ENCODE data around the gene LY86.

LY86 gene

DNA sequence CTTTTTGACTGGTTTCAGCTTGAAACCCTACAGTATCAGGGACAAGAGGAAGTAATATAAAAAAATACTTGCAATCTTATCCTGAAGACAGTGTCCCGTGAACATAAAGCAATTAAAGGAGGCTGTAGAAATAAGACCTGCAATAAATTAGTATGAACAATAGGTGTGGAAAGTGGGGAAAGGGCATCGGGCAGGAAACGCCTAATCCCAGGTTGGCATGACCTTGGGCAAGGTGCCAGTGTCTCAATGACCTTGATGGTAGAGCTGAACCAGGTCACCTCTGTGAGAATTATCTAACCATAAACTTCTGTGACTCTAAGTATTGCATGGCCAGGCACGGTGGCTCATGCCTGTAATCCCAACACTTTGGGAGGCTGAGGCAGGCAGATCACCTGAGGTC, 115.2 kb downstream of the LY86 start:
- Histone ChIP-seq H3K4me1 (ENCODE audit: insufficient read depth, low read length) (peaks cover 14% of the 10 kb centered on the region), H3K27ac (ENCODE audit: low read depth, low read length) (no peak overlapping the region), H3K27me3 (ENCODE audit: control insufficient read depth in 1 of 2, insufficient read depth in 2 of 2, low read length in 2 of 2) (no peaks in the 10 kb centered on the region), H3K9me3 (ENCODE audit: low read length) (no peaks in the 10 kb centered on the region), H3K4me3 (ENCODE audit: low read depth in 1 of 2, low read length in 2 of 2) (no peak overlapping the region), H3K36me3 (ENCODE audit: insufficient read depth, low read length) (no peaks in the 10 kb centered on the region), H3K9ac (ENCODE audit: low read length) (no peak overlapping the region)
